HepG2 (cell line): ENCODE data around the gene BTBD3. TPM values are rescaled to one million over a fixed set of nuclear protein-coding genes. Genes with fewer than 3 reads are reported as not detected.

Experiments
- ATF2 ChIP-seq: sonication (generic); formaldehyde crosslinking; IDR thresholded peaks from 2 replicates; pipeline ENCODE4 v1.4.0; 2020; ENCODE audit warnings: missing genetic modification reagents
- ATF6 ChIP-seq: sonication (generic); formaldehyde crosslinking; conservative IDR thresholded peaks from 2 replicates; pipeline ENCODE4 v1.4.0; 2020; ENCODE audit warnings: missing genetic modification reagents
- CREB3 ChIP-seq: sonication (generic); formaldehyde crosslinking; IDR thresholded peaks from 2 replicates; pipeline ENCODE4 v1.5.0; 2020; ENCODE audit warnings: missing genetic modification reagents
- HNF1A ChIP-seq, 2 experiments: sonication (generic) in 1 of 2; formaldehyde crosslinking in 1 of 2; IDR thresholded peaks; 2 replicates each; pipeline versions ENCODE4 v1.4.0 to v1.6.1; 2016 to 2020; ENCODE audit warnings: borderline replicate concordance in 1 of 2, low read depth in 1 of 2, mild to moderate bottlenecking in 1 of 2, missing genetic modification reagents in 1 of 2
- HNF1B ChIP-seq: sonication (generic); formaldehyde crosslinking; IDR thresholded peaks from 2 replicates; pipeline ENCODE4 v1.5.1; 2020; ENCODE audit warnings: mild to moderate bottlenecking, moderate library complexity, missing genetic modification reagents
- TAF15 ChIP-seq: fragments of 200-400 bp; formaldehyde crosslinking; IDR thresholded peaks from one replicate; pipeline ENCODE4 v1.6.1; 2018; ENCODE audit warnings: mild to moderate bottlenecking, low read depth, low read length; ENCODE audit not compliant: poor library complexity, severe bottlenecking
- YEATS2 ChIP-seq: sonication (generic); formaldehyde crosslinking; IDR thresholded peaks from 2 replicates; pipeline ENCODE4 v1.4.0; 2020; ENCODE audit warnings: missing genetic modification reagents, borderline replicate concordance
- ZNF17 ChIP-seq: sonication (generic); formaldehyde crosslinking; IDR thresholded peaks from 2 replicates; pipeline ENCODE4 v1.5.0; 2020; ENCODE audit warnings: mild to moderate bottlenecking, missing genetic modification reagents
- ZNF337 ChIP-seq: sonication (generic); formaldehyde crosslinking; IDR thresholded peaks from 2 replicates; pipeline ENCODE4 v1.5.1; 2020; ENCODE audit warnings: missing genetic modification reagents, low read depth, mild to moderate bottlenecking, borderline replicate concordance
- ZNF572 ChIP-seq: sonication (generic); formaldehyde crosslinking; IDR thresholded peaks from 2 replicates; pipeline ENCODE4 v1.5.1; 2020; ENCODE audit warnings: mild to moderate bottlenecking, missing genetic modification reagents
- ZNF766 ChIP-seq: sonication (generic); formaldehyde crosslinking; IDR thresholded peaks from 2 replicates; pipeline ENCODE4 v1.5.0; 2020; ENCODE audit warnings: missing genetic modification reagents, borderline replicate concordance
- polyA plus RNA-seq, 8 experiments: library from polyadenylated mRNA; depleted of rRNA in 3 of 8; stranded (reverse) in 7 of 8; unstranded in 1 of 8; fragments of >200 nt; fragmentation: Illumina TruSeq in 4 of 8; extraction: Trizol in 4 of 8; gene quantifications; 2 replicates each; pipeline versions ENCODE4 v1.2.1 to v1.2.3, GENCODE V29; 2011 to 2016; ENCODE audit warnings: low read depth in 4 of 8, missing spikeins in 1 of 8, mixed read lengths in 1 of 8; ENCODE audit not compliant: insufficient read depth in 1 of 8
- total RNA-seq, 5 experiments: library from RNA; depleted of rRNA; stranded (reverse); fragments of >200 nt; fragmentation: Illumina TruSeq; extraction: Trizol; gene quantifications; 2 replicates each; pipeline ENCODE4 v1.2.3, GENCODE V29; 2016; ENCODE audit warnings: low read depth in 1 of 5

BTBD3 gene
- total and polyA plus RNA-seq, 2 of the 13 experiments (the other 11 are each of a cell fraction or from before 2014, with no cell fraction given), result 32.2 to 41.8 TPM

- no peak for TF ChIP-seq HNF1A (IDR thresholded peaks at IDR 0.05; ENCODE audit: low read depth)
- TF ChIP-seq HNF1A (CRISPR knock-in tag; IDR thresholded peaks at IDR 0.05; ENCODE audit: borderline replicate concordance), result no peak
- no peak for TF ChIP-seq ATF6 (CRISPR knock-in tag)
- TF ChIP-seq CREB3, result no peak; the same call in 1 of the 2 replicates
- TF ChIP-seq TAF15, result no peak
- no peak; the same call in 1 of the 2 replicates for TF ChIP-seq HNF1B (CRISPR knock-in tag)
- no peak for TF ChIP-seq ZNF337 (CRISPR knock-in tag)
- no peak for TF ChIP-seq ZNF766 (CRISPR knock-in tag)
- TF ChIP-seq ZNF17 (CRISPR knock-in tag), result no peak
- no peak for TF ChIP-seq ZNF572 (CRISPR knock-in tag)
- TF ChIP-seq ATF2 (CRISPR knock-in tag), result no peak
- no peak for TF ChIP-seq YEATS2 (CRISPR knock-in tag)
Measured at GRCh38 chr20:11890331-11891076, 27.2 kb upstream of the BTBD3 start (continued).
